GM12891 (cell line): ENCODE measurements around the gene ANAPC2.

Experiments
- POLR2AphosphoS5 ChIP-seq: IDR thresholded peaks from 2 replicates; pipeline ENCODE4 v1.6.1; 2011; ENCODE audit warnings: low read depth, low read length, control low read depth
- POU2F2 ChIP-seq: IDR thresholded peaks from 2 replicates; pipeline ENCODE4 v1.6.1; 2011; ENCODE audit warnings: low read depth, mild to moderate bottlenecking, control low read depth, low read length, moderate library complexity

DNA sequence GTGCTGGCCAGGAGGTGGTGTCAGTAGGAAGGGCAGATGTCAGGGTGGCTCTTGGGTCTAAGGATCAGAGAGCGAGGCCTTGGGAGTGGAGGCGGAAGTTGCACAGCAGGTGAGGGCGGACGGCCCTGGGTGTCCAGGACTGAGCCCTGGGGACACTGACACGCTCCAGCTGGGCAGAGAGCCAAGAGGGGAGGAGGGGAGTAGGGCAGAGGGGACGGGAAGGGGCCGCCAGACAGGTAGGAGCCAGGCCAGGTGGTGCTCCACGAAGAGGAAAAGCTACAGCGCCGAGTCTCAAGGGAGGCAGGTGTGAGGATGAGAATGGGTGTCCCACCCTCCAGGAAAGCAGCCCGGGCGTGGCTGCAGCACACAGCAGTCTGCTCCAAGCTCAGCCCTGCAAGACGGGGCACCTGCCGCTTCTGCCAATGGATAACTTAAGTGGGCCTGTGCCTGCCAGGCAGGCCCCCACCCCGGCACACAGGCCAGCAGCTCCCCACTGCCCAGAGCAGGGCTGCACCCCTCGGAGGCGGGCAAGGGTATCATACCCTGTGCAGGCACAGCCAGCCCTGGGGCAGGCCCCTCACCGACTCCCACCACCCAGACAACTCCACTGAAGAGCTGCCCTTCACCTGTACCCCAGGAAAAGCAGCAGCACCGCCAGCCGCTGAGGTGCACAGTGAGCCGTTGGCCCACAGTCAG, 7.3 kb upstream of the ANAPC2 start:
- TF ChIP-seq POLR2AphosphoS5 (no peak), POU2F2 (no peak)
